Ramos (cell line): ENCODE measurements around the gene OVCA2.

Experiments
- in situ Hi-C: fragments of 300-500 bp; cut with MboI; formaldehyde crosslinking; loops from one replicate; pipeline ENCODE4 v1.14.3; 2022; ENCODE audit warnings: low sequenced_read_pairs; ENCODE audit not compliant: unreplicated experiment

The OVCA2 gene

GRCh38 chr17:2050300-2051060, 8.7 kb downstream of the OVCA2 start:
- in situ Hi-C loops: no loop called here

GRCh38 chr17:2051061-2051932, 9.5 kb downstream of the OVCA2 start:
- in situ Hi-C loops: no loop called here

- in situ Hi-C loops: no loop called here
Measured at GRCh38 chr17:2051933-2052559, 10.2 kb downstream of the OVCA2 start.

- in situ Hi-C loops: no loop called here
Measured at GRCh38 chr17:2053380-2054261, 11.8 kb downstream of the OVCA2 start.

- in situ Hi-C loops: no loop called here
Measured at GRCh38 chr17:2054262-2054511, 12.4 kb downstream of the OVCA2 start.

- in situ Hi-C loops: no loop called here
Measured at GRCh38 chr17:2054512-2055291, 12.9 kb downstream of the OVCA2 start, which contains the start of gene HIC1. Gene HIC1, plus strand, starts transcription at chr17:2055103. Its CDS starts 1,588 bp downstream, at chr17:2056691.

GRCh38 chr17:2055292-2056205, 13.7 kb downstream of the OVCA2 start:
- in situ Hi-C loops: no loop called here

- in situ Hi-C loops: no loop called here
Measured at GRCh38 chr17:2056206-2057174, 14.7 kb downstream of the OVCA2 start.

GRCh38 chr17:2057175-2057759, 15.4 kb downstream of the OVCA2 start:
- in situ Hi-C loops: no loop called here

- in situ Hi-C loops: no loop called here
Measured at GRCh38 chr17:2057760-2058585, 16.2 kb downstream of the OVCA2 start.

- in situ Hi-C loops: no loop called here
Measured at GRCh38 chr17:2058586-2059546, 17.0 kb downstream of the OVCA2 start.

GRCh38 chr17:2059547-2060384, 17.9 kb downstream of the OVCA2 start:
- in situ Hi-C loops: loop anchor here (10.0 kb wide), 1 partner anchor 105 kb away; no protein-coding TSS in a partner anchor

- in situ Hi-C loops: loop anchor here (10.0 kb wide), 1 partner anchor 104 kb away; no protein-coding TSS in a partner anchor
Measured at GRCh38 chr17:2060385-2060658, 18.5 kb downstream of the OVCA2 start.
